OCI-M2 (cell line): Measurements from ENCODE around the gene EVI5.
"Not testable (repeated sequence)": the region's sequence is repeated elsewhere in the genome, so short reads cannot be mapped to it uniquely, and the experiment has no call there.

Experiments
- DNase-seq: peaks from one replicate; lab custom pipeline; 2025; ENCODE audit not compliant: unreplicated experiment; lab: John Stamatoyannopoulos, UW

EVI5 gene

GRCh38 chr1:92527670-92528069 lies 257.2 kb downstream of the EVI5 start:
- no peak for DNase-seq

- not testable (repeated sequence) for DNase-seq
Measured at GRCh38 chr1:92524944-92525590, 259.8 kb downstream of the EVI5 start.

- no peak for DNase-seq
Measured at GRCh38 chr1:92519043-92519442, 265.9 kb downstream of the EVI5 start.

- no peak for DNase-seq
Measured at GRCh38 chr1:92516574-92516973, 268.3 kb downstream of the EVI5 start.

- no peak for DNase-seq
Measured at GRCh38 chr1:92515796-92516201, 269.1 kb downstream of the EVI5 start.

- no peak for DNase-seq
Measured at GRCh38 chr1:92511541-92511940, 273.4 kb downstream of the EVI5 start.

- DNase-seq: no peak
Measured at GRCh38 chr1:92509619-92510018, 275.3 kb downstream of the EVI5 start.

- DNase-seq: no peak
Measured at GRCh38 chr1:92505015-92505692, 279.8 kb downstream of the EVI5 start.

GRCh38 chr1:92504291-92505014 lies 280.5 kb downstream of the EVI5 start:
- DNase-seq: no peak

GRCh38 chr1:92503926-92504285 lies 281.0 kb downstream of the EVI5 start:
- DNase-seq: no peak

- no peak for DNase-seq
Measured at GRCh38 chr1:92503043-92503925, 281.6 kb downstream of the EVI5 start.

GRCh38 chr1:92502247-92502646 lies 282.7 kb downstream of the EVI5 start:
- no peak for DNase-seq

GRCh38 chr1:92500552-92500951 lies 284.4 kb downstream of the EVI5 start:
- DNase-seq: no peak

- no peak for DNase-seq
Measured at GRCh38 chr1:92495392-92496063, 289.4 kb downstream of the EVI5 start.

- DNase-seq: no peak
Measured at GRCh38 chr1:92494485-92495141, 290.3 kb downstream of the EVI5 start.

- DNase-seq: no peak
Measured at GRCh38 chr1:92493139-92493538, 291.8 kb downstream of the EVI5 start.

- no peak for DNase-seq
Measured at GRCh38 chr1:92488832-92489231, 296.1 kb downstream of the EVI5 start.

- no peak for DNase-seq
Measured at GRCh38 chr1:92488416-92488815, 296.5 kb downstream of the EVI5 start.

- no peak for DNase-seq
Measured at GRCh38 chr1:92487078-92487605, 297.8 kb downstream of the EVI5 start.
